ENCODE measurements around the gene HSF4.
A peak's percentile ranks its signal among the peaks of the same experiment; 100 is the strongest.

HSF4 gene

GRCh38 chr16:67188323-67188722, 23.8 kb downstream of the HSF4 start:
- Histone ChIP-seq H3K4me3 (ENCODE audit: low read length) (no peak overlapping the region), H3K27me3 (ENCODE audit: insufficient read depth, low read length) (no peaks in the 10 kb centered on the region), H2AFZ (ENCODE audit: low read depth, low read length) (no peak overlapping the region), H3K36me3 (ENCODE audit: insufficient read depth, low read length) (no peaks in the 10 kb centered on the region), H3K9me3 (ENCODE audit: low read length) (no peaks in the 10 kb centered on the region), H3K4me1 (ENCODE audit: insufficient read depth, low read length) (peaks cover 24% of the 10 kb centered on the region)

GRCh38 chr16:67188798-67189197, 24.3 kb downstream of the HSF4 start:
- no peak overlapping the region for H3K4me3 ChIP-seq (ENCODE audit: low read length)
- peaks cover 28% of the 10 kb centered on the region for H3K4me1 ChIP-seq (ENCODE audit: insufficient read depth, low read length)
- no peak overlapping the region for H2AFZ ChIP-seq (ENCODE audit: low read depth, low read length)
- no peaks in the 10 kb centered on the region for H3K27me3 ChIP-seq (ENCODE audit: insufficient read depth, low read length)
- H3K9me3 ChIP-seq (ENCODE audit: low read length) = no peaks in the 10 kb centered on the region
- peaks cover 3% of the 10 kb centered on the region for H3K36me3 ChIP-seq (ENCODE audit: insufficient read depth, low read length)

GRCh38 chr16:67190041-67190440, 25.5 kb downstream of the HSF4 start, which contains the start of gene EXOC3L1:
TSS of gene EXOC3L1 (minus strand) at chr16:67190136. CDS start at chr16:67189676, 460 bp downstream.
- H3K4me3 ChIP-seq (ENCODE audit: low read length) = no peak within 1 kb of the TSS
- no peak within 1 kb of the TSS for H2AFZ ChIP-seq (ENCODE audit: low read depth, low read length)
- H3K4me1 ChIP-seq (ENCODE audit: insufficient read depth, low read length) = peaks cover 22% of the 10 kb centered on the region
- peaks cover 15% of the 10 kb centered on the region for H3K36me3 ChIP-seq (ENCODE audit: insufficient read depth, low read length)
- H3K9me3 ChIP-seq (ENCODE audit: low read length) = no peaks in the 10 kb centered on the region
- H3K27me3 ChIP-seq (ENCODE audit: insufficient read depth, low read length) = no peaks in the 10 kb centered on the region

- no peak overlapping the region for H2AFZ ChIP-seq (ENCODE audit: low read depth, low read length)
- H3K4me1 ChIP-seq (ENCODE audit: insufficient read depth, low read length) = peaks cover 19% of the 10 kb centered on the region
- H3K27me3 ChIP-seq (ENCODE audit: insufficient read depth, low read length) = no peaks in the 10 kb centered on the region
- peaks cover 22% of the 10 kb centered on the region for H3K36me3 ChIP-seq (ENCODE audit: insufficient read depth, low read length)
- no peaks in the 10 kb centered on the region for H3K9me3 ChIP-seq (ENCODE audit: low read length)
- H3K4me3 ChIP-seq (ENCODE audit: low read length) = no peak overlapping the region
Observed at GRCh38 chr16:67190448-67191399, 26.2 kb downstream of the HSF4 start.

- Histone ChIP-seq H3K9me3 (ENCODE audit: low read length) (no peaks in the 10 kb centered on the region), H3K36me3 (ENCODE audit: insufficient read depth, low read length) (peaks cover 30% of the 10 kb centered on the region), H3K4me1 (ENCODE audit: insufficient read depth, low read length) (peaks cover 19% of the 10 kb centered on the region), H3K4me3 (ENCODE audit: low read length) (peak overlapping the region; percentile 94), H3K27me3 (ENCODE audit: insufficient read depth, low read length) (no peaks in the 10 kb centered on the region), H2AFZ (ENCODE audit: low read depth, low read length) (no peak overlapping the region)
Observed at GRCh38 chr16:67191411-67191994, 27.0 kb downstream of the HSF4 start.

GRCh38 chr16:67191995-67192681, 27.6 kb downstream of the HSF4 start, which contains the start of gene E2F4:
TSS of gene E2F4 (plus strand) at chr16:67192155. CDS start at chr16:67192228, 73 bp downstream.
- H3K4me1 ChIP-seq (ENCODE audit: insufficient read depth, low read length) = peaks cover 18% of the 10 kb centered on the region
- H3K4me3 ChIP-seq (ENCODE audit: low read length) = peak within 1 kb of the TSS; percentile 94
- H3K36me3 ChIP-seq (ENCODE audit: insufficient read depth, low read length) = peaks cover 36% of the 10 kb centered on the region
- no peaks in the 10 kb centered on the region for H3K27me3 ChIP-seq (ENCODE audit: insufficient read depth, low read length)
- no peak within 1 kb of the TSS for H2AFZ ChIP-seq (ENCODE audit: low read depth, low read length)
- no peaks in the 10 kb centered on the region for H3K9me3 ChIP-seq (ENCODE audit: low read length)

- peak overlapping the region; percentile 94 for H3K4me3 ChIP-seq (ENCODE audit: low read length)
- no peaks in the 10 kb centered on the region for H3K27me3 ChIP-seq (ENCODE audit: insufficient read depth, low read length)
- H2AFZ ChIP-seq (ENCODE audit: low read depth, low read length) = no peak overlapping the region
- H3K9me3 ChIP-seq (ENCODE audit: low read length) = no peaks in the 10 kb centered on the region
- H3K4me1 ChIP-seq (ENCODE audit: insufficient read depth, low read length) = peaks cover 18% of the 10 kb centered on the region
- peaks cover 43% of the 10 kb centered on the region for H3K36me3 ChIP-seq (ENCODE audit: insufficient read depth, low read length)
Observed at GRCh38 chr16:67192781-67193361, 28.3 kb downstream of the HSF4 start.

GRCh38 chr16:67193536-67193935, 29.0 kb downstream of the HSF4 start:
- H3K9me3 ChIP-seq (ENCODE audit: low read length) = no peaks in the 10 kb centered on the region
- no peaks in the 10 kb centered on the region for H3K27me3 ChIP-seq (ENCODE audit: insufficient read depth, low read length)
- no peak overlapping the region for H2AFZ ChIP-seq (ENCODE audit: low read depth, low read length)
- peaks cover 50% of the 10 kb centered on the region for H3K36me3 ChIP-seq (ENCODE audit: insufficient read depth, low read length)
- peak overlapping the region; percentile 94 for H3K4me3 ChIP-seq (ENCODE audit: low read length)
- H3K4me1 ChIP-seq (ENCODE audit: insufficient read depth, low read length) = peaks cover 18% of the 10 kb centered on the region

- Histone ChIP-seq H3K9me3 (ENCODE audit: low read length) (no peaks in the 10 kb centered on the region), H3K36me3 (ENCODE audit: insufficient read depth, low read length) (peaks cover 57% of the 10 kb centered on the region), H2AFZ (ENCODE audit: low read depth, low read length) (no peak overlapping the region), H3K4me3 (ENCODE audit: low read length) (no peak overlapping the region), H3K27me3 (ENCODE audit: insufficient read depth, low read length) (no peaks in the 10 kb centered on the region), H3K4me1 (ENCODE audit: insufficient read depth, low read length) (peaks cover 18% of the 10 kb centered on the region)
Observed at GRCh38 chr16:67194260-67194659, 29.7 kb downstream of the HSF4 start.

GRCh38 chr16:67195676-67196075, 31.1 kb downstream of the HSF4 start:
- Histone ChIP-seq H3K27me3 (ENCODE audit: insufficient read depth, low read length) (no peaks in the 10 kb centered on the region), H3K36me3 (ENCODE audit: insufficient read depth, low read length) (peaks cover 61% of the 10 kb centered on the region), H3K9me3 (ENCODE audit: low read length) (no peaks in the 10 kb centered on the region), H3K4me3 (ENCODE audit: low read length) (no peak overlapping the region), H2AFZ (ENCODE audit: low read depth, low read length) (no peak overlapping the region), H3K4me1 (ENCODE audit: insufficient read depth, low read length) (peaks cover 18% of the 10 kb centered on the region)

- H3K27me3 ChIP-seq (ENCODE audit: insufficient read depth, low read length) = no peaks in the 10 kb centered on the region
- no peaks in the 10 kb centered on the region for H3K9me3 ChIP-seq (ENCODE audit: low read length)
- no peak overlapping the region for H3K4me3 ChIP-seq (ENCODE audit: low read length)
- peaks cover 69% of the 10 kb centered on the region for H3K36me3 ChIP-seq (ENCODE audit: insufficient read depth, low read length)
- peaks cover 13% of the 10 kb centered on the region for H3K4me1 ChIP-seq (ENCODE audit: insufficient read depth, low read length)
- no peak overlapping the region for H2AFZ ChIP-seq (ENCODE audit: low read depth, low read length)
Observed at GRCh38 chr16:67196881-67197280, 32.3 kb downstream of the HSF4 start.

- H3K4me1 ChIP-seq (ENCODE audit: insufficient read depth, low read length) = peaks cover 10% of the 10 kb centered on the region
- H3K27me3 ChIP-seq (ENCODE audit: insufficient read depth, low read length) = no peaks in the 10 kb centered on the region
- peaks cover 72% of the 10 kb centered on the region for H3K36me3 ChIP-seq (ENCODE audit: insufficient read depth, low read length)
- H2AFZ ChIP-seq (ENCODE audit: low read depth, low read length) = no peak overlapping the region
- no peaks in the 10 kb centered on the region for H3K9me3 ChIP-seq (ENCODE audit: low read length)
- H3K4me3 ChIP-seq (ENCODE audit: low read length) = no peak overlapping the region
Observed at GRCh38 chr16:67197704-67198103, 33.2 kb downstream of the HSF4 start.

Measured in neuron (in vitro differentiated cells).